ENCODE measurements around the gene NCLN.

- TF ChIP-seq POLR2AphosphoS5 (IDR thresholded peaks at IDR 0.05; ENCODE audit: borderline replicate concordance, low read depth, low read length): no peak
- TF ChIP-seq EZH2 (IDR thresholded peaks at IDR 0.05): no peak
- TF ChIP-seq FOXP2 (optimal IDR thresholded peaks at IDR 0.05; ENCODE audit: control extremely low read depth, extremely low read length, insufficient read depth): no peak
These were observed 31.1 kb downstream of the NCLN start for GRCh38 chr19:3216874-3217273.
